ENCODE results near the gene SLC5A11.

Gene SLC5A11

DNA sequence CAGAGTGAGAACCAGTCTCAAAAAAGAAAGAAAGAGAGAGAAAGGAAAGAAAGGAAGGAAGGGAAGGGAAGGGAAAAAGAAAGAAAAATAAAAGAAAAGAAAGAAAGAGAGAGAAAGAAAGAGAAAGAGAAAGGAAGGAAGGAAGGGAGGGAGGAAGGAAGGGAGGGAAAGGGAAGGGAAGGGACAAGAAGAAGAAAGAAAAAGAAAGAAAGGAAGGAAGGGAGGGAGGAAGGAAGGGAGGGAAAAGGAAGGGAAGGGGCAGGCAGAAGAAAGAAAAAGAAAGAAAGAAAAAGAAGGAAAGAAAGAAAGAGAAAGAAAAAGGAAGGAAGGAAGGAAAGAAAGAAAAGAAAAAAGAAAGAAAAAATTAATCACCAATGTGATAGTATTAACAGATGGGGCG, 15.7 kb downstream of the SLC5A11 start:
- DNase-seq (ENCODE audit: low read depth): no peak
- TF ChIP-seq, protein P1, sequence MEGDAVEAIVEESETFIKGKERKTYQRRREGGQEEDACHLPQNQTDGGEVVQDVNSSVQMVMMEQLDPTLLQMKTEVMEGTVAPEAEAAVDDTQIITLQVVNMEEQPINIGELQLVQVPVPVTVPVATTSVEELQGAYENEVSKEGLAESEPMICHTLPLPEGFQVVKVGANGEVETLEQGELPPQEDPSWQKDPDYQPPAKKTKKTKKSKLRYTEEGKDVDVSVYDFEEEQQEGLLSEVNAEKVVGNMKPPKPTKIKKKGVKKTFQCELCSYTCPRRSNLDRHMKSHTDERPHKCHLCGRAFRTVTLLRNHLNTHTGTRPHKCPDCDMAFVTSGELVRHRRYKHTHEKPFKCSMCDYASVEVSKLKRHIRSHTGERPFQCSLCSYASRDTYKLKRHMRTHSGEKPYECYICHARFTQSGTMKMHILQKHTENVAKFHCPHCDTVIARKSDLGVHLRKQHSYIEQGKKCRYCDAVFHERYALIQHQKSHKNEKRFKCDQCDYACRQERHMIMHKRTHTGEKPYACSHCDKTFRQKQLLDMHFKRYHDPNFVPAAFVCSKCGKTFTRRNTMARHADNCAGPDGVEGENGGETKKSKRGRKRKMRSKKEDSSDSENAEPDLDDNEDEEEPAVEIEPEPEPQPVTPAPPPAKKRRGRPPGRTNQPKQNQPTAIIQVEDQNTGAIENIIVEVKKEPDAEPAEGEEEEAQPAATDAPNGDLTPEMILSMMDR (IDR thresholded peaks at IDR 0.05; ENCODE audit: low read depth, low read length, missing control alignments): no peak
- H3K4me3 ChIP-seq (ENCODE audit: low read depth, low read length): no peak overlapping the region

DNA sequence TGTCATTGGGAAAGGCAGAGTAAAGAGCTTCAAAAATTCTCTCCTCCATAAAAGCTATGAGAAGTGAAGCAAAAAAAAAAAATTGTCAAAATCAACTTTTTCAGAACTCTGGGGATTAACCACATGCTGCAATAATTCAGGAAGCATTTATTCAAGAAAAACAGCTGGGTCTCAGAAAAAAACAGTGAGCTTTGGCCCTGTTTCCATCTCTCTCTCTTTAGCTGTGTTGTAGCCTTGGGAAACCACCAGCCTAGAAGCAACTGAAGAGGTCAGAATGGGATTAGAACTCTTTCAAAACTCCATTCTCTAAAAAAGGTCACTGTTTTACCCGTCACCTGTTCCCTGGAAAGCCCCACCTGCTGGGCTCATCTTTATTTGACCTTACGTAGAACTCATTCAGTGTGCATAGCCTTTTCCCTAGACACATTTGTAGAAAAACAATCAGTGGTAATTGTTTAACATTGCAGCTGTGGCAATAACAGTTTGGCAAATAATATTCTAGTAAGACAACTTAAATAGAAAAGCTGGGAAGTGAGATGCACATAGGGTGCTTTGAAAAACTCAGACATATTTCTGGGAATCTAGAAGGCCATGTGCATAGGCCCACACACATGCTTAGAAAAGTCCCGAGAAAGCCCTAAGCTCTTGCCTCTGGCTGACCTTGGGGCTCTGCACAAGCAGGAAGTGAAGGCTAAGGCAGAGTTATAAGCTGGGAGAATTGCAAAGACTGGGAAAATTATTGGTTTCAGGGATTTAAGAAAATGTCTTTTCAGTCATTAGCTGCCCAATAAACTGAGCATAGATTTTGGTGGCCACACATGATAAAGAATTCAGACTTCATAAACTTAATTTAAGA, 18.0 kb downstream of the SLC5A11 start:
- no peak overlapping the region for H3K4me3 ChIP-seq (ENCODE audit: low read depth, low read length)
- TF ChIP-seq, protein P1 (IDR thresholded peaks at IDR 0.05; ENCODE audit: low read depth, low read length, missing control alignments): no peak
- DNase-seq (ENCODE audit: low read depth): no peak

DNA sequence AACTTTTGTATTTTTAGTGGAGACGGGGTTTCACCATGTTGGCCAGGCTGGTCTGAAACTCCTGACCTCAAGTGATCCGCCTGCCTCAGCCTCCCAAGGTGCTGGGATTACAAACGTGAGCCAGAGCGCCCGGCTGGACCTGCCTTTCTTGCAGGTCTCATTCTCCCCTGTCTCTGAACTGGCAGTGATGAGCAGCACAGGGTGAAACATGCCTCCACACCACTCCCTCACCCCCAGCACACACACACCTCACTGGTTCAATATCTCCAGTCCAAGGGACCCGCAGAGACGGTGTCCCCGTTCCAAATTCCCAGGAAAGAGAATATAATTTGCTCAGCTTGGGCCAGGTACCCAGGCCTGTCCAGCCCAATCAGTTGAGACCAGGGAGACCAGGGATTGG, 23.3 kb downstream of the SLC5A11 start:
- H3K4me3 ChIP-seq (ENCODE audit: low read depth, low read length): no peak overlapping the region
- no peak for DNase-seq (ENCODE audit: low read depth)

DNA sequence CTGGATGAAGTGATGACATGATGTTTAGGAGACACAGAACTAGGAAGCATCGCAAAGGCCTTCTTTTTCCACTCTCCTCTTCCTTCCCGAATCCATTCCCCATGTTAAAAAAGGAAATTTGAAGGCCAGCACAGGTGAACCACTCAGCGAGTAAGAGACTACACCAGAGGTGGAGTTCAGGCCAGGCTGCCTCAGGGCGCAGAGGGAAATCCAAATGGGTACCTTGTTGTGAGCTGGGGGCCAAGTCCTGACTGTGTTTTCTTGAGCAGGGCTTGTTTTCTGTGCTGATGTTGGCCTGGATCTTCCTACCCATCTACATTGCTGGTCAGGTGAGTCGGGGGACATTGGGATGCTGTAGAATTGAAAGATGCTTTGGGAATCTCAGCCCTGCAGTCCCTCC, 26.1 kb downstream of the SLC5A11 start:
- DNase-seq (ENCODE audit: low read depth): no peak
- no peak overlapping the region for H3K4me3 ChIP-seq (ENCODE audit: low read depth, low read length)
- TF ChIP-seq, protein P1 (IDR thresholded peaks at IDR 0.05; ENCODE audit: low read depth, low read length, missing control alignments): no peak

More for the DNA sequence above, 23.3 kb downstream of the SLC5A11 start:
- TF ChIP-seq, protein P1 (IDR thresholded peaks at IDR 0.05; ENCODE audit: low read depth, low read length, missing control alignments): no peak

DNA sequence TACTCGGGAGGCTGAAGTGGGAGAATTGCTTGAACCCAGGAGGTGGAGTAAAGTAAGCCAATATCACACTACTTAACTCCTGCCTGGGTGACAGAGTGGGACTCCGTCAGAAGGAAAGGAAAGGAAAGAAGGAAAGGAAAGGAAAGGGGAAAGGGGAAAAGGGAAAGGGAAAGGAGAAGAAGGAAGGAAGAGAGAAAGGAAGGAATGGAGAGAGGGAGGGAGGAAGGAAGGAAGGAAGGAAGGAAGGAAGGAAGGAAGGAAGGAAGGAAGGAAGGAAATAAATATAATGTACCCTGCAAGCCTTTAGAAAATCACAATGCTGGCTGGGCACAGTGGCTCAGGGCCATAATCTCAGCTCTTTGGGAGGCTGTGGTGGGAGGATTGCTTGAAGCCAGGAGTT, 27.3 kb downstream of the SLC5A11 start:
- TF ChIP-seq, protein P1 (IDR thresholded peaks at IDR 0.05; ENCODE audit: low read depth, low read length, missing control alignments): no peak
- no peak for DNase-seq (ENCODE audit: low read depth)
- no peak overlapping the region for H3K4me3 ChIP-seq (ENCODE audit: low read depth, low read length)

DNA sequence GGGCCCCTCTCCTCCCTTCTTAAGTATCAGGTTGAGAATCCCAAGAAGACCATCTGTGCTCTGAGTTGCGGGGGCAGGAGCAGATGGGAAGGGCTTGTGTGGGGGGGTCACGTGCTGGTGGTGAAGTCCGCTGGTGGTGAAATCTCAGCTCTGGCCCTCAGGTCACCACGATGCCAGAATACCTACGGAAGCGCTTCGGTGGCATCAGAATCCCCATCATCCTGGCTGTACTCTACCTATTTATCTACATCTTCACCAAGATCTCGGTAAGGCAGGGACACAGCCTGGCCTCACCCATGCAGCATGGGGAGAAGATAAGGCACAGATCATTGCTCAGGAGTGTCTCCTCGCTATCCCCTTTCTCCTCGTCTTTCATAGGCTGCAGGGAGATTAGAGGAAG, 29.7 kb downstream of the SLC5A11 start:
- DNase-seq (ENCODE audit: low read depth): no peak

More for the DNA sequence above, 29.7 kb downstream of the SLC5A11 start:
- TF ChIP-seq, protein P1 (IDR thresholded peaks at IDR 0.05; ENCODE audit: low read depth, low read length, missing control alignments): no peak
- H3K4me3 ChIP-seq (ENCODE audit: low read depth, low read length): no peak overlapping the region
